ENCODE data around the gene SZT2.
"Not testable (repeated sequence)": the region's sequence is repeated elsewhere in the genome, so short reads cannot be mapped to it uniquely, and the experiment has no call there.

The SZT2 gene

GRCh38 chr1:43501806-43502205 lies 112.1 kb downstream of the SZT2 start:
- DNase-seq = not testable (repeated sequence)

GRCh38 chr1:43503534-43503933 lies 113.8 kb downstream of the SZT2 start:
- no peak for DNase-seq

Data from SW 1271 (cell line).